PC-9 (cell line): ENCODE results near the gene PPP4R3A.

Experiments used
- CTCF ChIP-seq: fragments of 200-600 bp; sonication (generic); conservative IDR thresholded peaks from 2 replicates; pipeline ENCODE4 v1.6.1; 2017; ENCODE audit warnings: mixed run types, antibody characterized with exemption, mild to moderate bottlenecking, moderate library complexity
- EZH2 ChIP-seq: fragments of 200-600 bp; sonication (generic); IDR thresholded peaks from 2 replicates; pipeline ENCODE4 v1.8.0; 2017; ENCODE audit warnings: antibody characterized with exemption, low read depth

GRCh38 chr14:91453744-91454143, 56.4 kb downstream of the PPP4R3A start:
- no peak for TF ChIP-seq CTCF
- no peak for TF ChIP-seq EZH2
